HG02885 (cell line): ENCODE data around the gene RAB11FIP3.

ENCODE experiments used
- ATAC-seq: cut with Tn5 transposase; IDR thresholded peaks from one replicate; pipeline ENCODE4 v1.9.1; 2021; ENCODE audit warnings: mild to moderate bottlenecking; ENCODE audit not compliant: unreplicated experiment, poor library complexity

RAB11FIP3 gene

GRCh38 chr16:544517-544916 is 119.1 kb downstream of the RAB11FIP3 start:
- ATAC-seq, result no peak

DNA sequence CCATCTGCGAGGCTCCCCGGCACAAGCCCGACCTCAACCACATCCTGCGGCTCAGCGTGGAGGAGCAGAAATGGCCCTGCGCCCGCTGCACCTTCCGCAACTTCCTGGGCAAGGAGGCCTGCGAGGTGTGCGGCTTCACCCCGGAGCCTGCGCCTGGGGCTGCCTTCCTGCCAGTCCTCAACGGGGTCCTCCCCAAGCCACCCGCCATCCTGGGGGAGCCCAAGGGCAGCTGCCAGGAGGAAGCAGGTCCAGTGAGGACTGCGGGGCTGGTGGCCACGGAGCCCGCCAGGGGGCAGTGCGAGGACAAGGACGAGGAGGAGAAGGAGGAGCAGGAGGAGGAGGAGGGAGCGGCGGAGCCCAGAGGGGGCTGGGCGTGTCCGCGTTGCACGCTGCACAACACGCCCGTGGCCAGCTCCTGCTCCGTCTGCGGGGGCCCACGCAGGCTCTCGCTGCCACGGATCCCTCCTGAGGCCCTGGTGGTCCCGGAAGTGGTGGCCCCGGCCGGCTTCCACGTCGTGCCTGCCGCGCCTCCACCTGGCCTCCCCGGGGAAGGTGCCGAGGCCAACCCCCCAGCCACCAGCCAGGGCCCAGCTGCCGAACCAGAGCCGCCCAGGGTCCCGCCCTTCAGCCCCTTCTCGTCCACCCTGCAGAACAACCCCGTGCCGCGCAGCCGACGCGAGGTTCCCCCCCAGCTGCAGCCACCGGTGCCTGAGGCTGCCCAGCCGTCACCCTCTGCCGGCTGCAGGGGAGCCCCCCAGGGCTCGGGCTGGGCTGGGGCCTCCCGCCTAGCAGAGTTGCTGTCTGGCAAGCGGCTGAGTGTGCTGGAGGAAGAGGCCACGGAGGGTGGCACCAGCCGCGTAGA is 121.7 kb downstream of the RAB11FIP3 start:
- ATAC-seq, result no peak

DNA sequence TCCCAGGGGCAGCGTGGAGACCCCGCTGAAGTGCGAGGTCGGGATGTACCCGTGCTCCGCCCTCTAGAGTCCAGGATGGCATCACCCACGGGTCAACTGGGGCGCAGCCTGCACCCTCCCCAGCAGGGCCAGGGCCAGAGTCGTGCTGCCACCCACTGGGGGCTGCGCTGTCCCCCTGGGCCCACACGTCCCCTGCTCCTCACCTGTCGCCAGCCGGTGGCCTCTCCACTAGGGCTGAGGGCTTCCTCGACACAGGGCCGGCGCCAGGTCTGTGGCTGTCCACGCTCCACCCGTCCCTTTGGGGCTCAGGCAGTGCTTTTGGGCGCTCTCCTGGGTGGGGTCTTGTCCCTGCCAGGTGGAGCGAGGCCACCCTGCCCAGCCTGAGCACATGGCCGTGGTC is 123.1 kb downstream of the RAB11FIP3 start:
- no peak for ATAC-seq

DNA sequence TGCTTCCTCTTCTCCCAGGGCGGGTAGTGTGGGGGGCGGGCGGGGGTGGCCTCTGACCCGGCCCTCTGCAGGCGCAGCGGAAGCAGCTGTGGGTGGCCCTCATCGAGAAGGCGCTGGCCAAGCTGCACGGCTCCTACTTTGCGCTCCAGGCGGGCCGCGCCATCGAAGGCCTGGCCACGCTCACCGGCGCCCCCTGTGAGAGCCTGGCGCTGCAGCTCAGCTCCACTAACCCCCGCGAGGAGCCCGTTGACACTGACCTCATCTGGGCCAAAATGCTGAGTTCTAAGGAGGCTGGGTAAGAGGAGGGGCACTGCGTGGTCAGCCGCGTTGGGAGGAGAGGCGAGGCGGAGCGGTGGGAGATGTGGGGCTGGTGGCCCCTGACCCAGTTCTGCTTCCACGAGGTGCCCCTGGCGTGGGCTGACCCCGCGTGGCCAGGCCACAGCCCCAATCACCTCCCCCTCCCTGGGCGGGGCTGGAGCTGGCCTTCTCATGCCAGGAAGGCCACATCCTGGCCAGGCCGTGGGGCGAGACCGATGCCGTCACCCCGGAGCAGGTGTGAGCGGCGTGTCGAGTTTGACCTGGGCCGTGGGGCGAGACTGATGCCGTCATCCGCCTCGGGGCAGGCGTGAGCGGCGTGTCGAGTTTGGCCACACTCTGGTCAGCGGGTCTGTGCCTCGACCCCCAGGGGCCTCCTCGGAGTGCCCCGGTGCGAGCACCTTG is 124.3 kb downstream of the RAB11FIP3 start:
- ATAC-seq, result no peak

GRCh38 chr16:551210-551609 is 125.8 kb downstream of the RAB11FIP3 start:
- no peak for ATAC-seq

DNA sequence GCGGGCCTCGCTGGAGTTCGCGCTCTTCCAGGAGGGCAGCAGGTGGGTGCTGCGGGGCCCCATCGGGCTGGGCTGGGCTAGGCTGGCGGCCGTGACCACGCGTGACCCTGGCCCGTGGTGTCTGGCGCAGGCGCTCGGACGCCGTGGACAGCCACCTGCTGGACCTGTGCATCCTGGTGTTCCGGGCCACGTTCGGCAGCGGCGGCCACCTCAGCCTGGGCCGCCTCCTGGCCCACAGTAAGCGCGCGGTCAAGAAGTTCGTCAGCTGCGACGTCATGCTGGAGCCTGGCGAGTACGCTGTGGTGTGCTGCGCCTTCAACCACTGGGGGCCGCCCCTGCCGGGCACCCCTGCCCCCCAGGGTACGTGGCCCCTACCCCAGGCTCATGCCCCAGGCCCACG is 126.7 kb downstream of the RAB11FIP3 start:
- no peak for ATAC-seq

DNA sequence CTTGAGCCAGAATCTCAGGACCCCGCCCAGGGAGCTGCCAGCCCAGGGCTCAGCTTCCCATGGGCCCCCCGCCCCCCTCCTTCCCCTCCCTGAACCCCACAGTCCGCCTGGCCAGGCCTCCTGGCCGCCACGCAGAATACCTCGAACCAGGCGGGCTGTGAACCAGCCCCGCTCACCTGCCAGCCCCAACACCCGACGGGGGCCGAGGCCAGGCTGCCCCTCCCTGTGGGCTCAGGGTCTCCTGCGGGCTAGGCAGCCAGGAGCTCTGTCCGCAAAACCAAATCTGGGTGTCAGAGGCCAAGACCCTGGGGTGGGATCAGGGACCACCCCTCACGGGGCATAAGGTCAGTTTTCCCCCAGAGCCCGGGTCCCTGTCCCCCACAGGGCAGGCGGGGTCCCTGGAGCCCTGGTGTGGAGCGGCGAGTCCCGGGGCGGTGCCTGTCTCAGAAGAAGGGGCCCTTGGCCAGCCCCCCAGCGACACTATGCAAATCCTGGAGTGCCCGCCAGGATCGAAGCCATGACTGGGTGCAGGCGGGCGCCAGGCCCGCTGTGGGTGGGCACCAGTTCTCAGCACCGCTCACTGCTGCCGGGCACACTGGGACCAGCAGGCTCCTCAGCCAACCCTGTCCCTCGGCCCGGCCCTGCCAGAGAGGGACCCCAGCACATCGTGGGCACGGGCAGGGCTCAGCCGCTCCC is 128.3 kb downstream of the RAB11FIP3 start:
- no peak for ATAC-seq

- ATAC-seq, result no peak
Measured at GRCh38 chr16:554297-554621, 128.8 kb downstream of the RAB11FIP3 start.

GRCh38 chr16:554640-555365 is 129.4 kb downstream of the RAB11FIP3 start:
- ATAC-seq, result no peak

DNA sequence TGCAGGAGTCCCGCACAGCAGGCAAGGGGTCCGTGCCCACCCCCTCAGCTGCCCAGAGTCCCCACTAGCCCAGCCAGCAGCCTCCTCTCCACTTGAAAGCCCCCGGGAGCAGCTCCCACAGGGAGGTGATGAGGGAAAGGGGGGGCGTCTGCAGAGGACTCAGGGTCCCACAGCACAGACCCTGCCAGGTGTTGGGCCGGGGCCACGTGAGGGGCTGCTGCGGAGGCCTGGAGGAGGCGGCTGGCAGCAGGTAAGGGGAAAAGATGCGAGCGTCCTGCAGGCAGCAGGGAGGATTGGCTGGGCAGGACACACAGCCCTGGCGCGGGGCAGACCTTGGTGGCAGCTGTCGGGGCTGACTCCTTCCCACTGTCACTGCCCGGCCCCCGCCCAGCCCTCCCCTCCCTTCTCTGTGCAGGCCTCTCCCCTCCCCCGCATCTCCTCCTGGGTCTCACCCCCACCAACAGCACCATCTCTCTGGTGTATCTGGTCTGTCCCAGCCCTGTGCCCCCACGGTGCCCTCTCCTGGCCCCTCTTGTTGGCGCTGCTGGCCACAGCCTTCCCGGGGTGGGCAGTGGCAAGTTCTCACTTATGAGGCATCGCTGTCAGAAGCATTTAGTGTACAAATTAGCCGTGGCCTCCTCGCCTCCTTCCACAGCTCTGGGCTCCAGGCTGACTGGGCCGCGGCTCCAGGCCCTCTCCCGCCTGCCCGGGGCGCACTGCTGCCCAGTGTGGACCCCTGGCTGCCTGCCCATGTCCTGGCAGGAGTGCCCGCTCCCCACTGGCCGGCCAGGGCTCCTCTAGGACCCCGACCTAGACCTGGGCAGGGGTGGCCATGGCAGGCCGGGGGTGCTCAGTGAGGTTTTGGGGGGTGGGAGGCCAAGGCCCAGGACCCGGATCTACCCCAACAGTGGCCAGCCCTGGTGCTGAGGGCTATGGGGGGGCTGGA is 130.4 kb downstream of the RAB11FIP3 start:
- ATAC-seq, result no peak

DNA sequence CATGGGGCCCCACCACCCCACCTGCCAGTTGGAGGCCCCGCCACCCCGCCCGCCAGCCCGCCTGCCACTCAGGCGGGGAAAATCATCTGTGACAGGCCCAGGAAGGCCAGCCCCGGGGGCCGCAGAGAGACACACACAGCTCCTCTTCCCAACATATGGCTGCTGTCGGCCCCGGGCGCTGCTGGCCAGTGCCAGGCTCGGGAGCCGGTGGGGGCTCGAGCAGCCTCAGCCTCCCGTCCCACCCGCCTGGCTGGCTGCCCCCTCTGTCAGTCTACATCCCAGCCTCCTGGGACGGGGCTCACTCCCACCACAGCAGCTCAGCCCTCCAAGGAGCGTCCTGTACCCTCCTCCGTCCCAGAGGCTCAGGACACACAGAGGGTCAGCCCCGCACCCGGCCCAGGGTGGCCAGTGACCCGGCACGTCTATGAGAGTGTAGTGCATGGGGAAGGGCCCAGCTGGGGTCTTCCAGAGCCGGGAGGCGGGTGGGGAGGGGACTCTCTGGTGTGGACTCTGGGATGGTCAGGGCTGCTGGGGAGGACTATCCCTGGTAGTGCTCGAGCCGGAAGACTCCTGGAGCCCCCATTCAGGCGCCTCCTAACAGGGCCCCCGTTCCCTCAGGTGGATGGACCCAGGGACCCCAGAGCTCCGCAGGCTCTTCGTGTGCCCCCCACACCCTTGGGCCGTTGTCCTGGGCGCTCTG is 131.2 kb downstream of the RAB11FIP3 start:
- no peak for ATAC-seq

- no peak for ATAC-seq
Measured at GRCh38 chr16:557463-558297, 132.2 kb downstream of the RAB11FIP3 start.

DNA sequence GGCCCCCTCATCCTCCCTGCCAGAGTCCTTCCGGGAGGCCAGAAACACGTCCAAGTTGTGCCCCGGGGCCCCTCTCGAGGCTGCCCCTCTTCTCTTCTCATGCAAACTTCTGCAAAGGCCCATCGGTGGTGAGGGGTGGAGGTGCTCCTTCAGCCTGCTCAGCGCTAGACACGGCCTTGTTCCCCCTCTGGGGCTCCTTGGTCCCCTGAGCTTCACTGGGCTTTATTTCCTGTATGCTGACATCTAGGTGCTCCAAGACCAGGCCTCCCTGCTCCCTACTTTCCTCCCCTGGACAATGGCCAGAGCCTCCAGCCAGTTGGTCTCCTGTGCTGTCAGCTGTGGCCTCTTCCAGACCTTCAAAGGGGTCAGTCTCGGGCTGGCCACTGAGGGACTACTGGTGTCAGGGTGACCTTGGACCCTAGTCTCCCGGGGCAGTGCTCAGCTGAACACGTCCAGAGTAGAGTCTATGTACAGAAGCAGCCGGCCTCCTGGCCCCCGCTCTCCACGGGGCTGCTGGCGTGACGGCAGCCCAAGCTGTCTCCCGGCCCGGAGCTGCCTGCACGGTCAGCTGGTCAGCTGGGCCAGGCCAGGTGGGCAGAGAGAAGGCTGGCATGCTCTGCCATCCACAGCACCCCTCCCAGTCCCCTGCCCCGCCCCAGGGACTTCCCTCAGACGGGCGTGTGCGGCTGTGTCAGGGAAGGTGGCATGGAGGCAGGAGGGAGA is 133.0 kb downstream of the RAB11FIP3 start:
- no peak for ATAC-seq

GRCh38 chr16:559021-559380 is 133.6 kb downstream of the RAB11FIP3 start:
- ATAC-seq, result no peak

DNA sequence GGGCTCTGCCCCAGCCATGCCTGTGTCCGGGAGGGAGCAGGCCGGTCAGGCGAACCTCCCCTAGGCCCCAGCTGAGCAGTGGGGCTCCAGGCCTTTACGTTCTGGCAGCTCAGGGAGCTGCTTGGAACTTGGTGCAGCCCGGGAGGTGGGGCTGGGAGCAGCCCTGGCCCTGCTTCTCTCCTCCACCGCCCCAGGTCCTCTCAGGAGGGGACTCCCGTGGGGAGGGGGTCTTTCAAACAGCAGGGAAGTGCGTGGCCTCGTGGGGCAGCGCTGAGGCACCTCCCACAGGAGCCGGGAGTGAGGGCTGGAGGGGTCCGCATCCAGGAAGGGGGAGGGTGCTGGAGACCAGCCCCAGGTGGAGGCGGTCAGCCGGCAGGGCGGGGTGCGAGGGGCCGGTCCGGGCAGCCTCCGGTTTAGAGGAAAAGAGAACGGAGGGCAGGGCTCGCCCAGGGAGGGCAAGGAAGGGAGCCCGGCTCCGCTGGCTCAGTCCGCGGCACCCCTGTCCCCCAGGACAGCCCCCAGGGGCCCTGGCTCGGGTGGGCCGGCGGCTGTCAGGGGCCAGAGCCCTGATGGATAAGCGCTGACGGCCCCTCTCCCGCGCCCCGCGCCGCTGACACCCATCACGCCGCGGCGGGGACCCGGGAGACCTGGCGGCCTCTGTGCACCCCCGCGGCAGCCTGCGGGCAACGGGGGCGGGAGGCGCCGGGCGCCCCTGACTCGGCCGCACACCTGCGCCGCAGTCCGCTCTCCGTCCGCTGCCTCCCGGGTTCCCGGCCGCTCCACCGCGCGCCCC is 134.2 kb downstream of the RAB11FIP3 start:
- ATAC-seq, result no peak

DNA sequence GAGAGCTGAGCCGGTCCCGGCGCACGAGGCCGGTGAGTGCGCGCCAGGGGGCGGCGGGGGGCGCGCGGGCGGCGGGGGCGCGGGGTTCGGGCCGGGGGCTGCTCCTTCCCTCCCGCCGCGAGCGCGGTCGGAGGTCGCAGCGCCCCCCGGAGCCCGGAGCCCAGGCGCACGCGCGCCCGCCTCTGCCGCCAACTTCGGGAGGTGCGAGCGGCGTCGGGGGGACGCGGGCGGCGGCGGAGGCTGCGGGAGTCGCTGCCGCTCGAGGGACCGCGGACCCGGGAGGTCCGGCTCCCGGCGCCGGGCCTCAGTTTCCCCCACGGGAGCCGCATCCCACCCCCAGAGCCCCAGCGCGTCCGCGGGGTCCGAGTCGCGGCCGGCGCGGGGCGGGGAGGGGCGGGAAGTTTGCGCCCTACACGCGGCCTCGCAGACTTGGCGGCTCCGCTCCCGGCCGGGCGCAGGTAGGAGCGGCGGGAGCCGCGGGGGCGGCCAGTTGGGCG is 134.8 kb downstream of the RAB11FIP3 start, which contains the start of gene PRR35:
PRR35 (plus strand) TSS at position 191 of the 497 bp plus-strand sequence. CDS start 2,901 bp downstream, outside the sequence.
- no peak for ATAC-seq
